H1 (cell line): ENCODE results near the gene WEE2. TPM values are rescaled to one million over a fixed set of nuclear protein-coding genes. Genes with fewer than 3 reads are reported as not detected.

ENCODE experiments used
- FOSL1 ChIP-seq: IDR thresholded peaks from 2 replicates; pipeline ENCODE4 v1.6.1; 2011; ENCODE audit warnings: mild to moderate bottlenecking, low read depth, low read length, moderate library complexity; ENCODE audit not compliant: insufficient read depth
- RFX5 ChIP-seq: IDR thresholded peaks from 2 replicates; pipeline ENCODE4 v1.6.1; 2011; ENCODE audit warnings: low read depth, low read length, improper control_type of control experiment, borderline replicate concordance
- RNF2 ChIP-seq: fragments of 200-900, 300-1000 bp; sonication (generic); IDR thresholded peaks from 2 replicates; pipeline ENCODE4 v1.7.1; 2016; ENCODE audit warnings: borderline replicate concordance, low read depth, mild to moderate bottlenecking, antibody characterized with exemption, low read length; ENCODE audit not compliant: poor library complexity, severe bottlenecking; ENCODE audit errors: missing control alignments
- polyA plus RNA-seq, 7 experiments: library from polyadenylated mRNA; depleted of rRNA in 3 of 7; stranded (reverse) in 5 of 7; unstranded in 2 of 7; fragments of >200 nt in 5 of 7; fragments of 200-250 nt in 2 of 7; gene quantifications; 1 replicate in 5 of 7; 2 replicates in 1 of 7; 4 replicates in 1 of 7; pipeline versions ENCODE4 v1.2.1 to v1.2.3, GENCODE V29; 2011 to 2013; ENCODE audit warnings: missing spikeins in 2 of 7, mixed read lengths in 2 of 7
- total RNA-seq: library from RNA; stranded (reverse); fragmentation: NEBNext Ultra II Directional; extraction: Animal tissue kit (Norgen Biotek cat#: 25700); gene quantifications from 2 replicates; pipeline ENCODE4 v1.2.1, GENCODE V29; 2021

WEE2 gene
- total and polyA plus RNA-seq, 2 of the 8 experiments (the other 6 are each of a cell fraction or from before 2014, with no cell fraction given) = 0.02 TPM; not detected in 1

DNA sequence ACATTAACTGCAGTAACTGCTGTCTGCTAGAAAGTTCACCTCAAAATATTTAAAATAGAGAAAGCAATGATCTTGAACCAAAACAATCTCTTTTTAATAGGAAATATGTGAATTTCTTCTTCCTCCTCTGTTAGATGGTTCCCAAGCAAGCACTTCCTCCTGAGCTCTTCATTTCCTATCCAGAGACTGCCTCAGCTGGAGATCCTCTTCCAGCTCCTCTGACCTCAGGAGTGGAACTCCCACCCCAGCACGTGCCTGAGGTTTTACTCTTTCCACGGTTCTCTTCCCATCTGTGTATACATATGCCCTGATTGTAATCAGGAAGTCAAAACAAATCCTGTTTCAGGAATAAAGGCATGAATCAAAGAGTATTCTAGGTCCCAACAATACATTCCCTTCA lies 11.8 kb upstream of the WEE2 start (continued):
- no peak for TF ChIP-seq RNF2
- TF ChIP-seq FOSL1 = no peak
- no peak for TF ChIP-seq RFX5
- TF ChIP-seq, all 59 proteins: peak for 0
